Measurements from ENCODE around the gene CX3CR1.
A peak's percentile ranks its signal among the peaks of the same experiment; 100 is the strongest.

The CX3CR1 gene

DNA sequence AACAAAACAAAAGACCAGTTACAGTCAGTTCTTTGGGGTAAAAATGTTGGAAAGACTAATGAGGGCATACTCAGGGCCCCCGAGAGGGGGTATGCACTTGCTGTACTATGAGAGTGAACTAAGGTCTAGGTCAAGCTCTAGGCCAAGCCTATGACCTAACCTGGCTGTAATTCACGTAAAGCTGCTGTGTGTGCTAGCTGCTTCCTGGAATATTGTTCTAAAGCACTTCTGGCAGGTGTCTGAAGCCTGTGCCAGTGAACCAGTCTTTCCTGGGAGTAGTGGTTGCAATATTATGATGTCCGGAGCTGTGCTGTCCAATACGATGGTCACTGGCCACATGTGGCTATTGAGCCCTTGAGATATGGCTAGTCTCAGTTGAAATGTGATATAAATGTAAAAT is 13.1 kb upstream of the CX3CR1 start:
- Histone ChIP-seq H3K4me1 (ENCODE audit: low read length) (peaks cover 28% of the 10 kb centered on the region), H3K79me2 (ENCODE audit: low read length) (no peaks in the 10 kb centered on the region), H3K4me2 (ENCODE audit: low read depth, low read length) (no peak overlapping the region), H3K4me3 (ENCODE audit: low read length) (no peak overlapping the region), H3K27me3 (replicated peaks; ENCODE audit: insufficient read depth, low read length) (no peaks in the 10 kb centered on the region), H4K20me1 (ENCODE audit: insufficient read depth, low read length) (no peaks in the 10 kb centered on the region), H3K9ac (ENCODE audit: low read length) (no peak overlapping the region), H3F3A (ENCODE audit: insufficient read depth, low read length) (peaks cover 11% of the 10 kb centered on the region; the same call in 1 of the 2 replicates), H3K27ac (ENCODE audit: low read length) (no peak overlapping the region), H3K9me2 (replicated peaks; ENCODE audit: insufficient read depth, low read length) (no peaks in the 10 kb centered on the region), H2AFZ (ENCODE audit: low read length) (no peak overlapping the region), H3K9me3 (replicated peaks; ENCODE audit: insufficient read depth, low read length) (no peaks in the 10 kb centered on the region), H3K36me3 (replicated peaks; ENCODE audit: insufficient read depth, low read length) (no peaks in the 10 kb centered on the region)
- no peak for DNase-seq
- TF ChIP-seq, protein P1, sequence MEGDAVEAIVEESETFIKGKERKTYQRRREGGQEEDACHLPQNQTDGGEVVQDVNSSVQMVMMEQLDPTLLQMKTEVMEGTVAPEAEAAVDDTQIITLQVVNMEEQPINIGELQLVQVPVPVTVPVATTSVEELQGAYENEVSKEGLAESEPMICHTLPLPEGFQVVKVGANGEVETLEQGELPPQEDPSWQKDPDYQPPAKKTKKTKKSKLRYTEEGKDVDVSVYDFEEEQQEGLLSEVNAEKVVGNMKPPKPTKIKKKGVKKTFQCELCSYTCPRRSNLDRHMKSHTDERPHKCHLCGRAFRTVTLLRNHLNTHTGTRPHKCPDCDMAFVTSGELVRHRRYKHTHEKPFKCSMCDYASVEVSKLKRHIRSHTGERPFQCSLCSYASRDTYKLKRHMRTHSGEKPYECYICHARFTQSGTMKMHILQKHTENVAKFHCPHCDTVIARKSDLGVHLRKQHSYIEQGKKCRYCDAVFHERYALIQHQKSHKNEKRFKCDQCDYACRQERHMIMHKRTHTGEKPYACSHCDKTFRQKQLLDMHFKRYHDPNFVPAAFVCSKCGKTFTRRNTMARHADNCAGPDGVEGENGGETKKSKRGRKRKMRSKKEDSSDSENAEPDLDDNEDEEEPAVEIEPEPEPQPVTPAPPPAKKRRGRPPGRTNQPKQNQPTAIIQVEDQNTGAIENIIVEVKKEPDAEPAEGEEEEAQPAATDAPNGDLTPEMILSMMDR (IDR thresholded peaks at IDR 0.05; ENCODE audit: low read length) = no peak

DNA sequence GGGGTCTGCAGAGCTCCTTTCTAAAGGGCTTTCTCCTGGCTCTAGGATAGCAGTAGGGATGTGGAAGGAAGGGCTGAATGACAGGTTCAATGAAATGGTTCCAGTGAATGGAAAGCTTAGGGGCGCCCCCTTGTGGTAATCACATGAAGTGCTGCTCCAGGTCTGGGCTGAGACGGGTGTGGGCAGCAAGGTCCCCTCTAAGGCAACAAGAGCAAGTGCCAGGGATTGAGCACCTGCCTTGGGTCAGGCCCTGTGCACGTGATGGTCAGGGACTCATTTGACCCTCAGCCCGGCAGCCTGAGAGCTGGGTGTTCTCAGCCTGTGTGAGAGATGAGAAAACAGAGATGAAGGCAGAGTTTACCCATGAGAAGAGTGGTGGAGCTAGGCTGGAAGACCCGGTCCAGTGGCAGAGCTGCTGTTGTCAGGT is 12.1 kb upstream of the CX3CR1 start:
- H3K9me3 ChIP-seq (replicated peaks; ENCODE audit: insufficient read depth, low read length) = no peaks in the 10 kb centered on the region
- peaks cover 38% of the 10 kb centered on the region for H3K4me1 ChIP-seq (ENCODE audit: low read length)
- no peaks in the 10 kb centered on the region for H3K9me2 ChIP-seq (replicated peaks; ENCODE audit: insufficient read depth, low read length)
- no peaks in the 10 kb centered on the region for H3K79me2 ChIP-seq (ENCODE audit: low read length)
- H4K20me1 ChIP-seq (ENCODE audit: insufficient read depth, low read length) = no peaks in the 10 kb centered on the region
- no peak overlapping the region for H3K9ac ChIP-seq (ENCODE audit: low read length)
- H3K4me3 ChIP-seq (ENCODE audit: low read length) = no peak overlapping the region
- DNase-seq = peak; percentile 64
- no peak for TF ChIP-seq EZH2 (optimal IDR thresholded peaks at IDR 0.05; ENCODE audit: low read depth, low read length)
- TF ChIP-seq EZH2phosphoT487 (IDR thresholded peaks at IDR 0.05; ENCODE audit: low read length) = no peak
- TF ChIP-seq, protein P1 (IDR thresholded peaks at IDR 0.05; ENCODE audit: low read length) = peak; percentile 94
- no peak overlapping the region for H3K4me2 ChIP-seq (ENCODE audit: low read depth, low read length)
- H3K27ac ChIP-seq (ENCODE audit: low read length) = no peak overlapping the region
- no peaks in the 10 kb centered on the region for H3K36me3 ChIP-seq (replicated peaks; ENCODE audit: insufficient read depth, low read length)
- H3F3A ChIP-seq (ENCODE audit: insufficient read depth, low read length) = peaks cover 20% of the 10 kb centered on the region
- H2AFZ ChIP-seq (ENCODE audit: low read length) = peak overlapping the region; percentile 36; the same call in 1 of the 2 replicates
- H3K27me3 ChIP-seq (replicated peaks; ENCODE audit: insufficient read depth, low read length) = no peaks in the 10 kb centered on the region

DNA sequence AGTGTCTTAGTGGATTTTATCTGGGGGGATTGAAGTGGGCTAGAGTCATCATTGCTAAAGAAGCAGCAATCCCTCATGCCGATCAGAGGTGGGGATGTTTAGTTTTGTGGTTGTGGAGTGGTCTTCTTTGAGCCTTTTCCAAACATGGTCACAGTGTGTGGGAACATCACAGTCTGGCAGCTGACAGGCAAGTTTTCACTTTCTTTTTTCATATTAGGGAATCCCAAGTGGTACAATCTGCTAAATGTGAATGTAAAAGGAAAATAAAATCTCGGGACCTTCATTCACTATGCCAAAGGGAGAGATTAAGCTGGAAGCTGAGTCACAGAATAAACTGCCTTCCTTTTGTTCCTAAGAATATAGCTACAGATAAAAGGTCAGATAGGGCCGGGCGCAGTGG is 10.4 kb upstream of the CX3CR1 start:
- H3K9me2 ChIP-seq (replicated peaks; ENCODE audit: insufficient read depth, low read length) = no peaks in the 10 kb centered on the region
- H3K27me3 ChIP-seq (replicated peaks; ENCODE audit: insufficient read depth, low read length) = no peaks in the 10 kb centered on the region
- no peaks in the 10 kb centered on the region for H3K79me2 ChIP-seq (ENCODE audit: low read length)
- H3K4me3 ChIP-seq (ENCODE audit: low read length) = peak overlapping the region; percentile 13; the same call in 1 of the 2 replicates
- peak overlapping the region; percentile 18; the same call in 1 of the 2 replicates for H3K9ac ChIP-seq (ENCODE audit: low read length)
- DNase-seq = peak; percentile 34
- H3K4me2 ChIP-seq (ENCODE audit: low read depth, low read length) = peak overlapping the region; percentile 70; the same call in 1 of the 2 replicates
- no peaks in the 10 kb centered on the region for H3K36me3 ChIP-seq (replicated peaks; ENCODE audit: insufficient read depth, low read length)
- H3K4me1 ChIP-seq (ENCODE audit: low read length) = peaks cover 52% of the 10 kb centered on the region
- H4K20me1 ChIP-seq (ENCODE audit: insufficient read depth, low read length) = no peaks in the 10 kb centered on the region
- TF ChIP-seq, protein P1 (IDR thresholded peaks at IDR 0.05; ENCODE audit: low read length) = no peak
- TF ChIP-seq EZH2 (optimal IDR thresholded peaks at IDR 0.05; ENCODE audit: low read depth, low read length) = no peak
- no peak for TF ChIP-seq EZH2phosphoT487 (IDR thresholded peaks at IDR 0.05; ENCODE audit: low read length)
- H3K27ac ChIP-seq (ENCODE audit: low read length) = peak overlapping the region; percentile 44; the same call in 1 of the 2 replicates
- no peaks in the 10 kb centered on the region for H3K9me3 ChIP-seq (replicated peaks; ENCODE audit: insufficient read depth, low read length)
- H2AFZ ChIP-seq (ENCODE audit: low read length) = peak overlapping the region; percentile 63
- H3F3A ChIP-seq (ENCODE audit: insufficient read depth, low read length) = peaks cover 24% of the 10 kb centered on the region
